Caco-2 (cell line): Measurements from ENCODE around the gene GABRD. TPM values are rescaled to one million over a fixed set of nuclear protein-coding genes. Genes with fewer than 3 reads are reported as not detected.

Experiments
- BruUV-seq: library from RNA; stranded (reverse); fragments of 400-500 nt; replicated peaks from 2 replicates; lab custom pipeline; 2021; lab: Mats Ljungman, UMichigan
- CTCF ChIA-PET: fragments of 300-600 bp; sonication (Branson Sonifier 250); formaldehyde crosslinking; loops from one replicate; lab custom pipeline; 2022; ENCODE audit warnings: antibody characterized with exemption; lab: Charles Lee
- POLR2A ChIA-PET: fragments of 300-600 bp; sonication (Branson Sonifier 250); formaldehyde crosslinking; loops from one replicate; lab custom pipeline; 2022; ENCODE audit warnings: antibody characterized with exemption; lab: Charles Lee
- DNase-seq, 2 experiments: peaks; one replicate each; pipeline versions ENCODE4 v3.0.0 to v3.0.0-alpha.2; 2020 to 2022
- H3K27me3 ChIP-seq: replicated peaks from 2 replicates; pipeline ENCODE4 v1.6.0; 2011; ENCODE audit warnings: low read length; ENCODE audit not compliant: control insufficient read depth, insufficient read depth
- H3K36me3 ChIP-seq: 2 replicates; pipeline ENCODE4 v1.5.1; 2011; ENCODE audit warnings: low read length; ENCODE audit not compliant: control insufficient read depth, insufficient read depth
- H3K4me1 ChIP-seq: fragments of 250-450 bp; sonication (Bioruptor Pico); 2 replicates; pipeline ENCODE4 v1.5.1; 2020; ENCODE audit warnings: mild to moderate bottlenecking
- H3K4me3 ChIP-seq: 2 replicates; pipeline ENCODE4 v1.5.1; 2011; ENCODE audit warnings: low read depth, mild to moderate bottlenecking, control low read depth, low read length
- H3K9me3 ChIP-seq: fragments of 250-450 bp; sonication (Bioruptor Pico); 2 replicates; pipeline ENCODE4 v1.5.1; 2020; ENCODE audit warnings: mild to moderate bottlenecking, moderate library complexity
- H3K27ac Mint-ChIP-seq: one replicate; pipeline ENCODE4 v1.8.0; 2022; ENCODE audit warnings: mixed read lengths; ENCODE audit not compliant: unreplicated experiment
- H3K27me3 Mint-ChIP-seq: one replicate; pipeline ENCODE4 v1.8.0; 2022; ENCODE audit warnings: mixed read lengths; ENCODE audit not compliant: insufficient read depth, unreplicated experiment
- H3K36me3 Mint-ChIP-seq: one replicate; pipeline ENCODE4 v1.8.0; 2022; ENCODE audit warnings: mild to moderate bottlenecking, mixed read lengths; ENCODE audit not compliant: insufficient read depth, unreplicated experiment
- H3K4me1 Mint-ChIP-seq: one replicate; pipeline ENCODE4 v1.8.0; 2022; ENCODE audit warnings: low read depth, mixed read lengths; ENCODE audit not compliant: unreplicated experiment
- H3K4me3 Mint-ChIP-seq: one replicate; pipeline ENCODE4 v1.8.0; 2022; ENCODE audit warnings: mild to moderate bottlenecking, moderate library complexity, mixed read lengths; ENCODE audit not compliant: unreplicated experiment
- H3K9me3 Mint-ChIP-seq: one replicate; pipeline ENCODE4 v1.8.0; 2022; ENCODE audit warnings: mixed read lengths; ENCODE audit not compliant: unreplicated experiment
- CTCF ChIP-seq, 2 experiments: fragments of 200-600 bp in 1 of 2; IDR thresholded peaks; 1 replicate in 1 of 2; 2 replicates in 1 of 2; pipeline versions ENCODE4 v1.5.1 to v1.8.0; 2011 to 2022; ENCODE audit warnings: antibody characterized with exemption in 1 of 2, control low read depth in 1 of 2, inconsistent platforms in 1 of 2, low read depth in 1 of 2, low read length in 1 of 2, mild to moderate bottlenecking in 1 of 2, moderate library complexity in 1 of 2; ENCODE audit not compliant: insufficient read depth in 1 of 2, severe bottlenecking in 1 of 2, unreplicated experiment in 1 of 2
- intact Hi-C: fragments of 100-400 bp; cut with micrococcal nuclease; formaldehyde crosslinking; loops from one replicate; pipeline ENCODE4 v1.10.0; 2022; ENCODE audit not compliant: unreplicated experiment
- total RNA-seq: library from RNA; stranded (reverse); gene quantifications from 2 replicates; pipeline ENCODE4 v1.2.3, GENCODE V29; 2022

The GABRD gene
- total RNA-seq, 1 experiment from 2014 or later = 0.34 TPM

GRCh38 chr1:2074944-2075740 is 56.0 kb downstream of the GABRD start:
- POLR2A ChIA-PET = no interaction called here
- Mint-ChIP-seq H3K9me3 (peaks cover 21% of the 10 kb centered on the region), H3K4me1 (no peaks in the 10 kb centered on the region), H3K27ac (no peak overlapping the region), H3K27me3 (no peaks in the 10 kb centered on the region), H3K36me3 (peaks cover 40% of the 10 kb centered on the region), H3K4me3 (no peak overlapping the region)
- DNase-seq = no peak
- no peaks in the 10 kb centered on the region for H3K4me1 ChIP-seq
- CTCF ChIA-PET = interaction anchor here (0.6 kb wide), 1 partner anchor 166 kb away, joined by 5 read pairs; no protein-coding TSS in a partner anchor
- no peaks in the 10 kb centered on the region for H3K27me3 ChIP-seq
- BruUV-seq = no TSS peak
- intact Hi-C loops = no loop called here
- H3K9me3 ChIP-seq = peaks cover 10% of the 10 kb centered on the region
- H3K4me3 ChIP-seq = no peak overlapping the region
- H3K36me3 ChIP-seq = peaks cover 3% of the 10 kb centered on the region; the same call in 1 of the 2 replicates
- TF ChIP-seq CTCF (IDR thresholded peaks at IDR 0.05; ENCODE audit: insufficient read depth in 1 of 2, low read depth in 1 of 2, low read length in 1 of 2, severe bottlenecking in 1 of 2, unreplicated experiment in 1 of 2) = no peak

GRCh38 chr1:2076826-2077225 is 57.7 kb downstream of the GABRD start:
- H3K4me3 ChIP-seq = no peak overlapping the region
- H3K27me3 ChIP-seq = no peaks in the 10 kb centered on the region
- no peak for TF ChIP-seq CTCF (IDR thresholded peaks at IDR 0.05; ENCODE audit: insufficient read depth in 1 of 2, low read depth in 1 of 2, low read length in 1 of 2, severe bottlenecking in 1 of 2, unreplicated experiment in 1 of 2)
- DNase-seq = no peak
- no TSS peak for BruUV-seq
- Mint-ChIP-seq H3K9me3 (peaks cover 21% of the 10 kb centered on the region), H3K27me3 (no peaks in the 10 kb centered on the region), H3K27ac (no peak overlapping the region), H3K4me3 (no peak overlapping the region), H3K36me3 (peaks cover 42% of the 10 kb centered on the region), H3K4me1 (no peaks in the 10 kb centered on the region)
- H3K4me1 ChIP-seq = no peaks in the 10 kb centered on the region
- CTCF ChIA-PET = no interaction called here
- no peaks in the 10 kb centered on the region for H3K36me3 ChIP-seq
- H3K9me3 ChIP-seq = peaks cover 10% of the 10 kb centered on the region
- intact Hi-C loops = no loop called here
- POLR2A ChIA-PET = no interaction called here

- CTCF ChIA-PET = no interaction called here
- Mint-ChIP-seq H3K36me3 (peaks cover 42% of the 10 kb centered on the region), H3K27me3 (no peaks in the 10 kb centered on the region), H3K4me1 (no peaks in the 10 kb centered on the region), H3K4me3 (no peak overlapping the region), H3K9me3 (peaks cover 21% of the 10 kb centered on the region), H3K27ac (no peak overlapping the region)
- intact Hi-C loops = no loop called here
- no peak for DNase-seq
- no peak for TF ChIP-seq CTCF (IDR thresholded peaks at IDR 0.05; ENCODE audit: insufficient read depth in 1 of 2, low read depth in 1 of 2, low read length in 1 of 2, severe bottlenecking in 1 of 2, unreplicated experiment in 1 of 2)
- Histone ChIP-seq H3K4me1 (no peaks in the 10 kb centered on the region), H3K9me3 (peaks cover 10% of the 10 kb centered on the region), H3K27me3 (no peaks in the 10 kb centered on the region), H3K4me3 (no peak overlapping the region), H3K36me3 (no peaks in the 10 kb centered on the region)
- POLR2A ChIA-PET = no interaction called here
- BruUV-seq = no TSS peak
Observed at GRCh38 chr1:2078170-2078569, 59.0 kb downstream of the GABRD start.
